NCI-H2107 treated with DMSO at 0.1 percent for 48 hours (cell line): ENCODE data around the gene GCK.

Experiments used
- DNase-seq: peaks from one replicate; lab custom pipeline; 2025; ENCODE audit not compliant: unreplicated experiment; lab: John Stamatoyannopoulos, UW

Gene GCK

GRCh38 chr7:44107116-44107960 is 81.9 kb downstream of the GCK start:
- no peak for DNase-seq

GRCh38 chr7:44106311-44107065 is 82.8 kb downstream of the GCK start:
- DNase-seq = no peak

- DNase-seq = no peak
Observed at GRCh38 chr7:44105832-44106231, 83.4 kb downstream of the GCK start.

- no peak for DNase-seq
Observed at GRCh38 chr7:44104860-44105771, 84.1 kb downstream of the GCK start.

- no peak for DNase-seq
Observed at GRCh38 chr7:44103923-44104859, 85.0 kb downstream of the GCK start, which contains the start of gene AEBP1. Gene AEBP1, plus strand, starts transcription at chr7:44104345. Its CDS starts 321 bp downstream, at chr7:44104666.

GRCh38 chr7:44103566-44103922 is 85.7 kb downstream of the GCK start:
- DNase-seq = no peak

- DNase-seq = no peak
Observed at GRCh38 chr7:44102846-44103565, 86.2 kb downstream of the GCK start.

- DNase-seq = no peak
Observed at GRCh38 chr7:44101966-44102845, 87.0 kb downstream of the GCK start.

- no peak for DNase-seq
Observed at GRCh38 chr7:44101303-44101965, 87.8 kb downstream of the GCK start.

GRCh38 chr7:44100458-44101302 is 88.6 kb downstream of the GCK start:
- DNase-seq = no peak

- DNase-seq = no peak
Observed at GRCh38 chr7:44099669-44100068, 89.6 kb downstream of the GCK start.

GRCh38 chr7:44098092-44099068 is 90.9 kb downstream of the GCK start:
- no peak for DNase-seq

- no peak for DNase-seq
Observed at GRCh38 chr7:44097064-44097932, 91.9 kb downstream of the GCK start.

- no peak for DNase-seq
Observed at GRCh38 chr7:44096326-44096881, 92.8 kb downstream of the GCK start.

GRCh38 chr7:44095781-44096180 is 93.5 kb downstream of the GCK start:
- DNase-seq = no peak
